ENCODE measurements around the gene TBC1D19. TPM values are rescaled to one million over a fixed set of nuclear protein-coding genes. Genes with fewer than 3 reads are reported as not detected.

Gene TBC1D19
- total RNA-seq, 1 donor, result 67.1 TPM

DNA sequence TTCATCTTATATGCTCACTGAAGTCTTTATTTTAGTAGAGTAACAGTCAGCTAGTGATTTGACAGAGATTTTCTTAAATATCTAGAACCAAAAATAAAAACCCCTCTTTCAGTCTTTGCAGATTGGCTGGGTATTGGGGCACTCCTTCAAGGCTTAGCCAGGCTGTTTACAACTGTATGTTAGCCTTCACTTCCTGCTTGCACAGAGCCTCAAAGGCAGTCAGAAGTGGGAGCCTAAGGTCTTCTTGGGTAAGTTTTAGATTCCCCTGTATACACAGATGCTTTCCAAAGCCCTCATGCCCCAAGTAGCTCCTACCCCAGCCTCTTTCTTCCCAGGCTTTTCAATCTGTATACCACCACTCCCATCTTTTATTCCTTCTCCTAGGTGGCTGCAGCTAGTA, 140.7 kb downstream of the TBC1D19 start:
- TF ChIP-seq, protein P1, sequence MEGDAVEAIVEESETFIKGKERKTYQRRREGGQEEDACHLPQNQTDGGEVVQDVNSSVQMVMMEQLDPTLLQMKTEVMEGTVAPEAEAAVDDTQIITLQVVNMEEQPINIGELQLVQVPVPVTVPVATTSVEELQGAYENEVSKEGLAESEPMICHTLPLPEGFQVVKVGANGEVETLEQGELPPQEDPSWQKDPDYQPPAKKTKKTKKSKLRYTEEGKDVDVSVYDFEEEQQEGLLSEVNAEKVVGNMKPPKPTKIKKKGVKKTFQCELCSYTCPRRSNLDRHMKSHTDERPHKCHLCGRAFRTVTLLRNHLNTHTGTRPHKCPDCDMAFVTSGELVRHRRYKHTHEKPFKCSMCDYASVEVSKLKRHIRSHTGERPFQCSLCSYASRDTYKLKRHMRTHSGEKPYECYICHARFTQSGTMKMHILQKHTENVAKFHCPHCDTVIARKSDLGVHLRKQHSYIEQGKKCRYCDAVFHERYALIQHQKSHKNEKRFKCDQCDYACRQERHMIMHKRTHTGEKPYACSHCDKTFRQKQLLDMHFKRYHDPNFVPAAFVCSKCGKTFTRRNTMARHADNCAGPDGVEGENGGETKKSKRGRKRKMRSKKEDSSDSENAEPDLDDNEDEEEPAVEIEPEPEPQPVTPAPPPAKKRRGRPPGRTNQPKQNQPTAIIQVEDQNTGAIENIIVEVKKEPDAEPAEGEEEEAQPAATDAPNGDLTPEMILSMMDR (IDR thresholded peaks at IDR 0.05; ENCODE audit: insufficient read depth, low read length), result no peak
- no peak overlapping the region for H3K4me3 ChIP-seq (ENCODE audit: low read depth, low read length)
- no peak for DNase-seq (ENCODE audit: low read depth)

DNA sequence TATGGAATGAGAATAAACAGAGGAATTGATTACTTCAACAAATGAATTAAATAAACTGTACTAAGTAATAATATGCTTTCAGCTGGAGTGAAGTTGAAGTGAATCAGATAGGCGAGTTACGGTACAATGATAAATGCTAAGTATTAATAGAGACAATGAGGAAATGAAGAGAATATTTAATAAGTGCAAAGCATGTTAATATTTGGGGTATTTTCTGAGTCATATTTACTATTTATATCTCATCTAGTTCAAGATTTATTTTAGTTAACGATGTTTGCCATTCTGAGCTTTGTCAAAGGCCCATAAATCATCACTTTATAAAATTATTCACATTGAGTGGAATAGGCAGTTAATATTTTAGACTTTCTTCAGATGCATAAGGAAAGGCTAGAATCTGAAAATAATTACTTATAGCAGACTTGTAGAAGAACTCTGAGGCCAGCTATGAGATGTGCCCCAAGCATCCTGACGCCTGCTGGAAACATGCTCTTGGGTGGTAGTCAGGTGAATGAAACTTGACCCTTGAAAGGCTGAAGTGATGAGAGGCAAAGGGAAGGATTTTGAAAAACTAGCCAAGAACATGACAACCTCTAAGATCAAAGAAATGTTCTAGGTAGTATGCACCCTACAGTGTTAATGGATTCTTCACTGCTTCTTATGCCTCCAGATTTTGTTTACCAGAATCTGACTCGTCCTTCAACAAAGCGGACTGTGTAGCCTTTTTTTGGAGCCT, 142.9 kb downstream of the TBC1D19 start:
- no peak overlapping the region for H3K4me3 ChIP-seq (ENCODE audit: low read depth, low read length)

DNA sequence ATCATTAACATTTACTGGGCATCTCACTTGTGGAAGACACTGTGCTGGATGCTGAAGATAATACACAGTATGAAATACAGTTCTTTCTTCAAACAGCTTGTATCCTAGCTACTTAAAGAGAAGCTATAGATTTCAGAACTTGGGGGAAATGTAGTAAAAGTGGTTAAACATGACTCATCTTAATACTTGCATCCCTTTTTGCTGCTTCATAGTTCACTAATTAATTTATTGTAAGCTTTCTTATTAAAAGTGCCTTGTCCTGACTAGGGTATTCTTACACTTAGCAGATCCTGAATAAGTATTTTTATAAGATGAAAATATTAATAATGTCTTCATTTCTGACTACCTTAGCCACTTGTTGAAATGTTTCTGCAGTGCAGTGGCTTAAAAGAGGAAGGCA, 144.0 kb downstream of the TBC1D19 start:
- TF ChIP-seq, protein P1 (IDR thresholded peaks at IDR 0.05; ENCODE audit: insufficient read depth, low read length), result no peak
- H3K4me3 ChIP-seq (ENCODE audit: low read depth, low read length), result no peak overlapping the region
- DNase-seq (ENCODE audit: low read depth), result no peak

More for the DNA sequence above, 142.9 kb downstream of the TBC1D19 start:
- no peak for DNase-seq (ENCODE audit: low read depth)
- TF ChIP-seq, protein P1 (IDR thresholded peaks at IDR 0.05; ENCODE audit: insufficient read depth, low read length), result no peak

DNA sequence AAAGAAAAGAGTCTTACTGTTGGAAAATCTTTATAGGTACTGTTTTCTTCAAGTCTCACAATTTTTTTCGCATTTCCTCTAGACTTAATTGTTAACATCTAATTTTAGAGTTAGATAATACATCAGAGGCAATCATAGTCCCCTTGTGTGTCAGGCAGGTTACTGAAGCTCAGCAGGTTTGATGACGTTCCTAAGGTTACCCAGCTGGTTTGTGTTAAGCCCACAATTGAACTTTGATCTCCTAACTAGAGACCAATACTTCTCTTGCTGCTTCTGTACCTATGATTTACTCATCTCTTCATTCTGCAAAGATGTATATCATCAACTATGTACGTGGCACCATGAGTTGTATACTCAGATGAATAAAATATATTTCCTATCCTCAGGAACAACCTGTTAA, 145.1 kb downstream of the TBC1D19 start:
- DNase-seq (ENCODE audit: low read depth), result no peak
- no peak overlapping the region for H3K4me3 ChIP-seq (ENCODE audit: low read depth, low read length)
- TF ChIP-seq, protein P1 (IDR thresholded peaks at IDR 0.05; ENCODE audit: insufficient read depth, low read length), result no peak

DNA sequence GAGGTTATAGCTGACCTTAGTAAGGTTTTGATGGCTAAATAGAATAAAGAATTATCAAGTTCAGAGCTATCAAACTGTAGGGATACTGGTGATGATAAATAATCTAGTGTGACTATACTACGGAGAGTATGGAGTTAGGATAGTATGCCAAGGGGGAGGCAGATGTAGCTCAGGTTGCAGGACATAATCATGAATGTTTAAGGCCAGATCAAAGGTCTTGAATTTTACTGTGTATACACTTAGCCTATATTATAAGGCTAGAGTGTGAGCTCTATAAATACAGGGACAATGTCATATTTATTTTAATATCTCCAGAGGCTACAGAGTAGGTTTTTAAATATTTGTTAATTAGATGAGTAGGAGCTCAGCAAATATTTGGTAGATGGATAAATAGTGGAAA, 145.7 kb downstream of the TBC1D19 start:
- no peak for DNase-seq (ENCODE audit: low read depth)
- TF ChIP-seq, protein P1 (IDR thresholded peaks at IDR 0.05; ENCODE audit: insufficient read depth, low read length), result no peak
- no peak overlapping the region for H3K4me3 ChIP-seq (ENCODE audit: low read depth, low read length)

DNA sequence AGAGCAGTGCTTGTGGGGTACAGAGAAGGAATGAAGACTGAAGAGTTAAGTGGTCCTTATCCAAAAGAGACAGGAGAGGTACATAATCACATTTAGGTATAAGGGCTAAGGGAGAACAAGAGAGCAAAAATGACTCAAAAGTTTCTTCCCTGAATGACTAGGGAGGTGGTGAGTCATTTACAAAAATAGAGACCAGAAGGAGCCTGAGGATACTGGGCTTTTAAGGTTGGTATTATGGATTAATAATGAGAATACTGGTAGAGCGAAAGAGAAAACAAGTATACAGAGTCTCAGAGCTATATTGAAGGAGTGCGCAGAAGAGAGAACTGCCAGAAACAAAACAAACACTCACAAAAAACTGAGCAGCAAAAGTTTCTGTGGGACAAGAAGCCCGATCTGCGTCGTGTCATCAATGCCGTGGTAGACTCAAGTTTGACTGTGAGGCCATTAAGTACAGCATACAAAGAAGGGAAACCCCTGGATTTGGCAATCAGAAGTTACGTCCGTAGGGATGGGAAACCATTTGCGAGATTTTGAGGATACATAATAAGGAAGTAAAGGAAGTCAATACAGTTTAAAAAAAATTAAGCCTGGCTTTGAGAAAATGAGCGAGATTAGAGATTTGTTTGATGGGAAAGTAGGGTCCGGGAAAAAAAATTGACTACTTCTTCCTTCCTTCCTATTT, 147.6 kb downstream of the TBC1D19 start:
- DNase-seq (ENCODE audit: low read depth), result no peak
- TF ChIP-seq, protein P1 (IDR thresholded peaks at IDR 0.05; ENCODE audit: insufficient read depth, low read length), result no peak
- H3K4me3 ChIP-seq (ENCODE audit: low read depth, low read length), result no peak overlapping the region

All from fibroblast of the aortic adventitia (primary cell).